HepG2 (cell line): ENCODE results near the gene PRDX5. TPM values are rescaled to one million over a fixed set of nuclear protein-coding genes. Genes with fewer than 3 reads are reported as not detected.

Source experiments
- ATF7-NPFF ChIP-seq: sonication (generic); formaldehyde crosslinking; IDR thresholded peaks from 2 replicates; pipeline ENCODE4 v1.8.1; 2023; ENCODE audit warnings: mild to moderate bottlenecking, low read depth, missing genetic modification reagents, moderate library complexity
- ATRX ChIP-seq: sonication (generic); formaldehyde crosslinking; IDR thresholded peaks from 2 replicates; pipeline ENCODE4 v1.4.0; 2020; ENCODE audit warnings: missing genetic modification reagents, borderline replicate concordance
- ETV5 ChIP-seq: IDR thresholded peaks from 2 replicates; pipeline ENCODE4 v1.6.1; 2018; ENCODE audit warnings: missing biosample characterization, missing genetic modification reagents, inconsistent platforms, borderline replicate concordance
- KLF12 ChIP-seq: sonication (generic); formaldehyde crosslinking; IDR thresholded peaks from 2 replicates; pipeline ENCODE4 v1.4.0; 2020; ENCODE audit warnings: missing genetic modification reagents, borderline replicate concordance
- NFE2L1 ChIP-seq: sonication (generic); formaldehyde crosslinking; IDR thresholded peaks from 2 replicates; pipeline ENCODE4 v1.4.0; 2020; ENCODE audit warnings: missing genetic modification reagents, mild to moderate bottlenecking, borderline replicate concordance
- NFYB ChIP-seq: sonication (generic); formaldehyde crosslinking; IDR thresholded peaks from 2 replicates; pipeline ENCODE4 v1.4.0; 2020; ENCODE audit warnings: missing genetic modification reagents
- PHF20 ChIP-seq: sonication (generic); formaldehyde crosslinking; IDR thresholded peaks from 2 replicates; pipeline ENCODE4 v1.5.0; 2020; ENCODE audit warnings: mild to moderate bottlenecking, missing genetic modification reagents
- POLR2AphosphoS5 ChIP-seq: IDR thresholded peaks from 2 replicates; pipeline ENCODE4 v1.6.1; 2012; ENCODE audit warnings: low read depth, low read length
- POLR2G ChIP-seq: fragments of 200-400 bp; formaldehyde crosslinking; IDR thresholded peaks from 2 replicates; pipeline ENCODE4 v1.6.1; 2018; ENCODE audit warnings: mild to moderate bottlenecking, low read depth, low read length, moderate library complexity
- RAD51 ChIP-seq: fragments of 450-650 bp; IDR thresholded peaks from 2 replicates; pipeline ENCODE4 v1.6.1; 2016; ENCODE audit warnings: borderline replicate concordance
- SRF ChIP-seq: IDR thresholded peaks from 2 replicates; pipeline ENCODE4 v1.6.1; 2011; ENCODE audit warnings: mild to moderate bottlenecking, low read depth, low read length, moderate library complexity
- YY1 ChIP-seq: IDR thresholded peaks from 2 replicates; pipeline ENCODE4 v1.6.1; 2011; ENCODE audit warnings: low read length, low read depth, moderate library complexity, mild to moderate bottlenecking; ENCODE audit not compliant: insufficient read depth, insufficient replicate concordance
- ZNF34 ChIP-seq: sonication (generic); formaldehyde crosslinking; IDR thresholded peaks from 2 replicates; pipeline ENCODE4 v1.4.0; 2020; ENCODE audit warnings: mild to moderate bottlenecking, missing genetic modification reagents, borderline replicate concordance
- ZNF530 ChIP-seq: sonication (generic); formaldehyde crosslinking; IDR thresholded peaks from 2 replicates; pipeline ENCODE4 v1.5.0; 2020; ENCODE audit warnings: low read depth, mild to moderate bottlenecking, missing genetic modification reagents
- ZNF550 ChIP-seq: sonication (generic); formaldehyde crosslinking; IDR thresholded peaks from 2 replicates; pipeline ENCODE4 v1.4.0; 2020; ENCODE audit warnings: mild to moderate bottlenecking, missing genetic modification reagents, borderline replicate concordance
- ZNF552 ChIP-seq: sonication (generic); formaldehyde crosslinking; IDR thresholded peaks from 2 replicates; pipeline ENCODE4 v1.9.0; 2022; ENCODE audit warnings: missing genetic modification reagents, mild to moderate bottlenecking, borderline replicate concordance
- ZNF567 ChIP-seq: sonication (generic); formaldehyde crosslinking; IDR thresholded peaks from 2 replicates; pipeline ENCODE4 v1.8.1; 2023; ENCODE audit warnings: mild to moderate bottlenecking, missing genetic modification reagents, borderline replicate concordance
- polyA plus RNA-seq, 8 experiments: library from polyadenylated mRNA; depleted of rRNA in 3 of 8; stranded (reverse) in 7 of 8; unstranded in 1 of 8; fragments of >200 nt; fragmentation: Illumina TruSeq in 4 of 8; extraction: Trizol in 4 of 8; gene quantifications; 2 replicates each; pipeline versions ENCODE4 v1.2.1 to v1.2.3, GENCODE V29; 2011 to 2016; ENCODE audit warnings: low read depth in 4 of 8, missing spikeins in 1 of 8, mixed read lengths in 1 of 8; ENCODE audit not compliant: insufficient read depth in 1 of 8
- total RNA-seq, 5 experiments: library from RNA; depleted of rRNA; stranded (reverse); fragments of >200 nt; fragmentation: Illumina TruSeq; extraction: Trizol; gene quantifications; 2 replicates each; pipeline ENCODE4 v1.2.3, GENCODE V29; 2016; ENCODE audit warnings: low read depth in 1 of 5
- TF ChIP-seq, protein P1 (sequence below): sonication (generic); formaldehyde crosslinking; IDR thresholded peaks from 2 replicates; pipeline ENCODE4 v1.5.1; 2020; ENCODE audit warnings: mild to moderate bottlenecking, missing genetic modification reagents, moderate library complexity
- TF ChIP-seq, protein P2 (sequence below): fragments of 450-650 bp; IDR thresholded peaks from 2 replicates; pipeline ENCODE4 v1.6.1; 2017
- TF ChIP-seq, protein P3 (sequence below): sonication (generic); formaldehyde crosslinking; IDR thresholded peaks from 2 replicates; pipeline ENCODE4 v1.4.0; 2020; ENCODE audit warnings: missing genetic modification reagents, mild to moderate bottlenecking, borderline replicate concordance

The PRDX5 gene
- total and polyA plus RNA-seq, 2 of the 13 experiments (the other 11 are each of a cell fraction or from before 2014, with no cell fraction given): 215 to 311 TPM

DNA sequence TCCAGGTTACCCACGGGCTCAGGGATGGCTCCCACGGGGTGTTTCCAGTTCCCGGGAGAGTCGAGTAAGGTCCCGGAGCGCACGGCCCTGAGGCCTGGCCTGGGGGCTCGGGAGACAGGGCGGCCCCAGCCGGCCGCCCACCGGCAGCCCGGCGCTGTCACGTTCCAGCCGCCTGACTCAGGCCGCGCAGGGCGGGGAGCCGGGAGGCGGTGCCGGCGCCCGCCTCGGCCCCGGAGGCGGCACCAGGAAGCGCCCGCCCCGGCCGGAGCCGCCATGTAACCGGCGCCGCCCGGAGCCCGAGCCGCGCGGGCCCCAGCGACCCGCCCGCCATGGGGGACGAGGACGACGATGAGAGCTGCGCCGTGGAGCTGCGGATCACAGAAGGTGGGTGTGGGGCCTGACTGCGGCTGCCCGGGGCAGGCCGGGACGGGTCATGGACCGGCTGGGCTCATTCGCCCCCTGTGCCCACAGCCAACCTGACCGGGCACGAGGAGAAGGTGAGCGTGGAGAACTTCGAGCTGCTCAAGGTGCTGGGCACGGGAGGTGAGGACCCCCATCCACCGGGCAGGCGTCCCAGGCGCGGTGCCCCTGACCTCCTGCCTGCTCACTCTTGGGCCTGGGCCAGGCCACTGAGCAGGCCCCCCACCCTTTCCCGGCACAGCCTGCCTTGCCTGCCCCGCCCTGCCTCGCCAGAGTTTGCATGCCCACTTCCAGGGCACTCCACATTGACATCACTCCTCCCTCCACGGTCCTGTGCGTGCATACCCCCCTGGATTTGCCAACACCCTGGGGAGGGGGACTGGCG is 41.2 kb downstream of the PRDX5 start, which contains the start of gene RPS6KA4 (continued):
- no peak for TF ChIP-seq NFYB (CRISPR knock-in tag)
- TF ChIP-seq YY1: peak; percentile 84
- no peak; the same call in 1 of the 2 replicates for TF ChIP-seq ATF7-NPFF (CRISPR knock-in tag)
- peak; percentile 64 for TF ChIP-seq POLR2G
- TF ChIP-seq RAD51: no peak
- TF ChIP-seq, protein P1, sequence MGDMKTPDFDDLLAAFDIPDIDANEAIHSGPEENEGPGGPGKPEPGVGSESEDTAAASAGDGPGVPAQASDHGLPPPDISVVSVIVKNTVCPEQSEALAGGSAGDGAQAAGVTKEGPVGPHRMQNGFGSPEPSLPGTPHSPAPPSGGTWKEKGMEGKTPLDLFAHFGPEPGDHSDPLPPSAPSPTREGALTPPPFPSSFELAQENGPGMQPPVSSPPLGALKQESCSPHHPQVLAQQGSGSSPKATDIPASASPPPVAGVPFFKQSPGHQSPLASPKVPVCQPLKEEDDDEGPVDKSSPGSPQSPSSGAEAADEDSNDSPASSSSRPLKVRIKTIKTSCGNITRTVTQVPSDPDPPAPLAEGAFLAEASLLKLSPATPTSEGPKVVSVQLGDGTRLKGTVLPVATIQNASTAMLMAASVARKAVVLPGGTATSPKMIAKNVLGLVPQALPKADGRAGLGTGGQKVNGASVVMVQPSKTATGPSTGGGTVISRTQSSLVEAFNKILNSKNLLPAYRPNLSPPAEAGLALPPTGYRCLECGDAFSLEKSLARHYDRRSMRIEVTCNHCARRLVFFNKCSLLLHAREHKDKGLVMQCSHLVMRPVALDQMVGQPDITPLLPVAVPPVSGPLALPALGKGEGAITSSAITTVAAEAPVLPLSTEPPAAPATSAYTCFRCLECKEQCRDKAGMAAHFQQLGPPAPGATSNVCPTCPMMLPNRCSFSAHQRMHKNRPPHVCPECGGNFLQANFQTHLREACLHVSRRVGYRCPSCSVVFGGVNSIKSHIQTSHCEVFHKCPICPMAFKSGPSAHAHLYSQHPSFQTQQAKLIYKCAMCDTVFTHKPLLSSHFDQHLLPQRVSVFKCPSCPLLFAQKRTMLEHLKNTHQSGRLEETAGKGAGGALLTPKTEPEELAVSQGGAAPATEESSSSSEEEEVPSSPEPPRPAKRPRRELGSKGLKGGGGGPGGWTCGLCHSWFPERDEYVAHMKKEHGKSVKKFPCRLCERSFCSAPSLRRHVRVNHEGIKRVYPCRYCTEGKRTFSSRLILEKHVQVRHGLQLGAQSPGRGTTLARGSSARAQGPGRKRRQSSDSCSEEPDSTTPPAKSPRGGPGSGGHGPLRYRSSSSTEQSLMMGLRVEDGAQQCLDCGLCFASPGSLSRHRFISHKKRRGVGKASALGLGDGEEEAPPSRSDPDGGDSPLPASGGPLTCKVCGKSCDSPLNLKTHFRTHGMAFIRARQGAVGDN (CRISPR knock-in tag): peak; percentile 20
- TF ChIP-seq ZNF550 (CRISPR knock-in tag): 0 out of 2 replicates have a peak, but pooled peaks have one; percentile 68
- 0 out of 2 replicates have a peak, but pooled peaks have one; percentile 33 for TF ChIP-seq POLR2AphosphoS5
- TF ChIP-seq, protein P2, sequence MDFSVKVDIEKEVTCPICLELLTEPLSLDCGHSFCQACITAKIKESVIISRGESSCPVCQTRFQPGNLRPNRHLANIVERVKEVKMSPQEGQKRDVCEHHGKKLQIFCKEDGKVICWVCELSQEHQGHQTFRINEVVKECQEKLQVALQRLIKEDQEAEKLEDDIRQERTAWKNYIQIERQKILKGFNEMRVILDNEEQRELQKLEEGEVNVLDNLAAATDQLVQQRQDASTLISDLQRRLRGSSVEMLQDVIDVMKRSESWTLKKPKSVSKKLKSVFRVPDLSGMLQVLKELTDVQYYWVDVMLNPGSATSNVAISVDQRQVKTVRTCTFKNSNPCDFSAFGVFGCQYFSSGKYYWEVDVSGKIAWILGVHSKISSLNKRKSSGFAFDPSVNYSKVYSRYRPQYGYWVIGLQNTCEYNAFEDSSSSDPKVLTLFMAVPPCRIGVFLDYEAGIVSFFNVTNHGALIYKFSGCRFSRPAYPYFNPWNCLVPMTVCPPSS: no peak
- TF ChIP-seq ZNF34: no peak
- 0 out of 2 replicates have a peak, but pooled peaks have one; percentile 71 for TF ChIP-seq NFE2L1 (CRISPR knock-in tag)
- TF ChIP-seq ZNF567 (CRISPR knock-in tag): 0 out of 2 replicates have a peak, but pooled peaks have one; percentile 50
- 0 out of 2 replicates have a peak, but pooled peaks have one; percentile 46 for TF ChIP-seq ZNF530
- TF ChIP-seq, protein P3, sequence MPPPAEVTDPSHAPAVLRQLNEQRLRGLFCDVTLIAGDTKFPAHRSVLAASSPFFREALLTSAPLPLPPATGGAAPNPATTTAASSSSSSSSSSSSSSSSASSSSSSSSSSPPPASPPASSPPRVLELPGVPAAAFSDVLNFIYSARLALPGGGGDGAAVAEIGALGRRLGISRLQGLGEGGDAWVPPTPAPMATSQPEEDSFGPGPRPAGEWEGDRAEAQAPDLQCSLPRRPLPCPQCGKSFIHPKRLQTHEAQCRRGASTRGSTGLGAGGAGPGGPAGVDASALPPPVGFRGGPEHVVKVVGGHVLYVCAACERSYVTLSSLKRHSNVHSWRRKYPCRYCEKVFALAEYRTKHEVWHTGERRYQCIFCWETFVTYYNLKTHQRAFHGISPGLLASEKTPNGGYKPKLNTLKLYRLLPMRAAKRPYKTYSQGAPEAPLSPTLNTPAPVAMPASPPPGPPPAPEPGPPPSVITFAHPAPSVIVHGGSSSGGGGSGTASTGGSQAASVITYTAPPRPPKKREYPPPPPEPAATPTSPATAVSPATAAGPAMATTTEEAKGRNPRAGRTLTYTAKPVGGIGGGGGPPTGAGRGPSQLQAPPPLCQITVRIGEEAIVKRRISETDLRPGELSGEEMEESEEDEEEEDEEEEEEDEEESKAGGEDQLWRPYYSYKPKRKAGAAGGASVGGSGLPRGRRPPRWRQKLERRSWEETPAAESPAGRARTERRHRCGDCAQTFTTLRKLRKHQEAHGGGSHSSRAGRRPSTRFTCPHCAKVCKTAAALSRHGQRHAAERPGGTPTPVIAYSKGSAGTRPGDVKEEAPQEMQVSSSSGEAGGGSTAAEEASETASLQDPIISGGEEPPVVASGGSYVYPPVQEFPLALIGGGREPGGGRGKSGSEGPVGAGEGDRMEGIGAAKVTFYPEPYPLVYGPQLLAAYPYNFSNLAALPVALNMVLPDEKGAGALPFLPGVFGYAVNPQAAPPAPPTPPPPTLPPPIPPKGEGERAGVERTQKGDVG (CRISPR knock-in tag): 0 out of 2 replicates have a peak, but pooled peaks have one; percentile 28
- TF ChIP-seq KLF12 (CRISPR knock-in tag): peak; percentile 20; the same call in 1 of the 2 replicates
- TF ChIP-seq ZNF552: no peak
- no peak for TF ChIP-seq ATRX (CRISPR knock-in tag)
- no peak for TF ChIP-seq SRF
- 0 out of 2 replicates have a peak, but pooled peaks have one; percentile 2 for TF ChIP-seq ETV5 (CRISPR knock-in tag)
- 0 out of 2 replicates have a peak, but pooled peaks have one; percentile 44 for TF ChIP-seq PHF20 (CRISPR knock-in tag)
